HepG2 (cell line): ENCODE data around the gene GPC3. TPM values are rescaled to one million over a fixed set of nuclear protein-coding genes. Genes with fewer than 3 reads are reported as not detected.

Experiments used
- ATAC-seq: fragments of 200-7000 bp; cut with Tn5 transposase; 3 replicates; pipeline ENCODE4 v1.9.1; 2020; ENCODE audit warnings: mild to moderate bottlenecking, moderate library complexity
- BruUV-seq: library from RNA; stranded (reverse); fragments of 400-500 nt; replicated peaks from 2 replicates; lab custom pipeline; 2021; lab: Mats Ljungman, UMichigan
- CTCF ChIA-PET: fragments of 300-600 bp; formaldehyde crosslinking; extraction: SDS; loops from one replicate; lab custom pipeline; 2021; ENCODE audit warnings: low total read pairs, inconsistent platforms, low intra/inter-chr PET ratio; lab: Yijun Ruan, JAX
- POLR2A ChIA-PET: fragments of 350-600 bp; sonication (Branson Sonifier 250); formaldehyde crosslinking; loops from one replicate; lab custom pipeline; 2020; ENCODE audit warnings: antibody characterized with exemption, inconsistent platforms; lab: Yijun Ruan, JAX
- DNase-seq: peaks from one replicate; pipeline ENCODE4 v3.0.0-alpha.2; 2015; ENCODE audit warnings: low spot score
- FAIRE-seq: peaks from 3 replicates; lab custom pipeline; 2011; peaks lifted over from hg19 to GRCh38; lab: Jason Lieb, UNC
- H2AFZ ChIP-seq: one replicate; pipeline ENCODE4 v1.6.1; 2011; ENCODE audit warnings: low read length, inconsistent platforms
- H3K27ac ChIP-seq: fragments of 300-600 bp; 3 replicates; pipeline ENCODE4 v1.8.0; 2011; ENCODE audit warnings: mixed run types, mild to moderate bottlenecking, mixed read lengths, low read length, inconsistent platforms; ENCODE audit not compliant: insufficient read depth; ENCODE audit errors: extremely low read length
- H3K27me3 ChIP-seq, 2 experiments: fragments of 200-600 bp in 1 of 2; 2 replicates in 1 of 2; 3 replicates in 1 of 2; pipeline versions ENCODE4 v1.6.0 to v1.8.0; 2011; ENCODE audit warnings: low read length in 2 of 2, mild to moderate bottlenecking in 2 of 2, moderate library complexity in 2 of 2, inconsistent platforms in 1 of 2; ENCODE audit not compliant: insufficient read depth in 2 of 2, control insufficient read depth in 1 of 2
- H3K36me3 ChIP-seq, 2 experiments: fragments of 200-600 bp in 1 of 2; replicated peaks in 1 of 2; 2 replicates in 1 of 2; 3 replicates in 1 of 2; pipeline versions ENCODE4 v1.5.1 to v1.8.0; 2011; ENCODE audit warnings: low read length in 2 of 2, inconsistent platforms in 1 of 2; ENCODE audit not compliant: insufficient read depth in 2 of 2, control insufficient read depth in 1 of 2
- H3K4me1 ChIP-seq: 2 replicates; pipeline ENCODE4 v1.5.1; 2012; ENCODE audit warnings: low read length, inconsistent platforms; ENCODE audit not compliant: insufficient read depth
- H3K4me2 ChIP-seq: 2 replicates; pipeline ENCODE4 v1.6.0; 2011; ENCODE audit warnings: low read depth, low read length, inconsistent platforms
- H3K4me3 ChIP-seq, 3 experiments: fragments of 200-600 bp in 1 of 3; sonication (generic), shearing (Covaris generic) in 1 of 3; replicated peaks in 1 of 3; 2 replicates each; pipeline ENCODE4 v1.5.1; 2011 to 2016; ENCODE audit warnings: low read length in 3 of 3, inconsistent platforms in 2 of 3, low read depth in 2 of 3, mild to moderate bottlenecking in 2 of 3, control low read depth in 1 of 3, mixed read lengths in 1 of 3; ENCODE audit not compliant: insufficient read depth in 1 of 3
- H3K79me2 ChIP-seq: one replicate; pipeline ENCODE4 v1.6.1; 2011; ENCODE audit warnings: low read length, inconsistent platforms; ENCODE audit not compliant: insufficient read depth
- H3K9ac ChIP-seq: 2 replicates; pipeline ENCODE4 v1.6.0; 2011; ENCODE audit warnings: mild to moderate bottlenecking, low read depth, low read length, inconsistent platforms; ENCODE audit not compliant: insufficient read depth
- H3K9me3 ChIP-seq: 2 replicates; pipeline ENCODE4 v1.5.1; 2012; ENCODE audit warnings: mild to moderate bottlenecking, low read length
- H4K20me1 ChIP-seq: 2 replicates; pipeline ENCODE4 v1.6.0; 2011; ENCODE audit warnings: inconsistent platforms, mild to moderate bottlenecking, low read length, moderate library complexity; ENCODE audit not compliant: insufficient read depth
- ATAD3A ChIP-seq: sonication (generic); formaldehyde crosslinking; IDR thresholded peaks from 2 replicates; pipeline ENCODE4 v1.4.0; 2020; ENCODE audit warnings: missing genetic modification reagents
- ZNF552 ChIP-seq: sonication (generic); formaldehyde crosslinking; IDR thresholded peaks from 2 replicates; pipeline ENCODE4 v1.9.0; 2022; ENCODE audit warnings: missing genetic modification reagents, mild to moderate bottlenecking, borderline replicate concordance
- ZSCAN12 ChIP-seq: sonication (generic); formaldehyde crosslinking; IDR thresholded peaks from 2 replicates; pipeline ENCODE4 v1.9.0; 2021; ENCODE audit warnings: mild to moderate bottlenecking, missing genetic modification reagents
- WGBS: methylation state at CpG from one replicate; pipeline ENCODE4 v1.1.6; 2017; ENCODE audit warnings: low lambda C conversion rate; 5-methylcytosine and 5-hydroxymethylcytosine counted together
- in situ Hi-C: cut with HindIII; loops from 2 replicates; pipeline ENCODE4 v1.10.0; 2017; ENCODE audit warnings: low pct_unique_long_range_greater_than_20kb; ENCODE audit not compliant: extremely low pct_ligation_motif_present
- intact Hi-C: fragments of 100-400 bp; cut with micrococcal nuclease; formaldehyde crosslinking; loops from one replicate; pipeline ENCODE4 v1.10.0; 2022; ENCODE audit not compliant: unreplicated experiment
- polyA plus RNA-seq, 8 experiments: library from polyadenylated mRNA; depleted of rRNA in 3 of 8; stranded (reverse) in 7 of 8; unstranded in 1 of 8; fragments of >200 nt; fragmentation: Illumina TruSeq in 4 of 8; extraction: Trizol in 4 of 8; gene quantifications; 2 replicates each; pipeline versions ENCODE4 v1.2.1 to v1.2.3, GENCODE V29; 2011 to 2016; ENCODE audit warnings: low read depth in 4 of 8, missing spikeins in 1 of 8, mixed read lengths in 1 of 8; ENCODE audit not compliant: insufficient read depth in 1 of 8
- total RNA-seq, 5 experiments: library from RNA; depleted of rRNA; stranded (reverse); fragments of >200 nt; fragmentation: Illumina TruSeq; extraction: Trizol; gene quantifications; 2 replicates each; pipeline ENCODE4 v1.2.3, GENCODE V29; 2016; ENCODE audit warnings: low read depth in 1 of 5
- TF ChIP-seq, protein P1 (sequence below), 2 experiments: sonication (generic) in 1 of 2; formaldehyde crosslinking in 1 of 2; IDR thresholded peaks; 2 replicates each; pipeline versions ENCODE4 v1.4.0 to v1.6.1; 2018 to 2020; ENCODE audit warnings: missing genetic modification reagents in 2 of 2, borderline replicate concordance in 1 of 2, low read depth in 1 of 2, mild to moderate bottlenecking in 1 of 2, missing biosample characterization in 1 of 2

Gene GPC3
- total and polyA plus RNA-seq, 2 of the 13 experiments (the other 11 are each of a cell fraction or from before 2014, with no cell fraction given): 1,799 to 3,263 TPM

DNA sequence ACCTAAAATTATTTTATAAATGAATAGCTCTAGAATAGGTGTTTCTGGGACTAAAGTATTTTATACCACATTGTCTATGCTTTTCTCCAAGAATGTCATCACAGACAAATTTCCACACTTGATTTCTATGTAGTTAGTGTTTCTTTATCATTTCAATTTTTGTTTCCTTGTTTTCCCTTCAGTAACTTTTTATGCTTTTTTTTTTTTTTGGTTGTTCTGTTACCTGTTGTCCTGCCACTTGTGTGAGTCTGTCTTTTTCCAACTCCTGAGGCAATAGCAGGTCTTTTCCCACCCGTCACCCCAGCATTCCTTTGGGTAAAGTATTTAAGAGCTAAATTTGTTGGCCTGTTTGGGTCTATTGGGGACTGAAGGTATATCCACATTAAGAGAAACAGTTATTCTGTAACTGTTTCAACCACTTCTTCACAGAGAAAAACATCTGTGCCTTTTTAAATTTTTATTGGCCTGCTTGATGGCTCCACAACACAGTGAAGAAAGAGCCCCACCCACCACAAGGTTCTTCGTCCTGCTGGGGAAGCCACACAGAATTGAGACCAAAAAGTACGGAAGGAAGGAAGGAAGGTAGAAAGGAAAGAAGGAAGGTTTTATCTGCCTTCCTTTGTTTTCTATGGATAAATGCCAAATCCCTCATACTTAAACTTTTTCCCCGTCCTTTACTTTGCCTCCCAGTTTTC, 17.7 kb upstream of the GPC3 start:
- POLR2A ChIA-PET: interaction anchor here (0.7 kb wide), 1 partner anchor 20 kb away, joined by 4 read pairs; no protein-coding TSS in a partner anchor
- FAIRE-seq: no peak
- TF ChIP-seq ZNF552 (CRISPR knock-in tag) (no peak), ZSCAN12 (CRISPR knock-in tag) (no peak), ATAD3A (CRISPR knock-in tag) (no peak)
- TF ChIP-seq, protein P1, sequence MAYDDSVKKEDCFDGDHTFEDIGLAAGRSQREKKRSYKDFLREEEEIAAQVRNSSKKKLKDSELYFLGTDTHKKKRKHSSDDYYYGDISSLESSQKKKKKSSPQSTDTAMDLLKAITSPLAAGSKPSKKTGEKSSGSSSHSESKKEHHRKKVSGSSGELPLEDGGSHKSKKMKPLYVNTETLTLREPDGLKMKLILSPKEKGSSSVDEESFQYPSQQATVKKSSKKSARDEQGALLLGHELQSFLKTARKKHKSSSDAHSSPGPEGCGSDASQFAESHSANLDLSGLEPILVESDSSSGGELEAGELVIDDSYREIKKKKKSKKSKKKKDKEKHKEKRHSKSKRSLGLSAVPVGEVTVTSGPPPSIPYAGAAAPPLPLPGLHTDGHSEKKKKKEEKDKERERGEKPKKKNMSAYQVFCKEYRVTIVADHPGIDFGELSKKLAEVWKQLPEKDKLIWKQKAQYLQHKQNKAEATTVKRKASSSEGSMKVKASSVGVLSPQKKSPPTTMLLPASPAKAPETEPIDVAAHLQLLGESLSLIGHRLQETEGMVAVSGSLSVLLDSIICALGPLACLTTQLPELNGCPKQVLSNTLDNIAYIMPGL (CRISPR knock-in tag; IDR thresholded peaks at IDR 0.05; ENCODE audit: borderline replicate concordance in 1 of 2, low read depth in 1 of 2): no peak
- no peaks in the 10 kb centered on the region for H3K9me3 ChIP-seq
- 92% methylated on average over 4 of the region's 4 CpGs for WGBS
- peaks cover 9% of the 10 kb centered on the region for H3K79me2 ChIP-seq
- H3K36me3 ChIP-seq: no peaks in the 10 kb centered on the region
- no peak overlapping the region for H3K27ac ChIP-seq
- H4K20me1 ChIP-seq: no peaks in the 10 kb centered on the region
- in situ Hi-C loops (no loop called here), intact Hi-C loops (no loop called here)
- DNase-seq: no peak
- no peak overlapping the region for H2AFZ ChIP-seq
- no peak for ATAC-seq
- BruUV-seq: no TSS peak
- no peak overlapping the region for H3K4me3 ChIP-seq
- no peaks in the 10 kb centered on the region for H3K27me3 ChIP-seq
- no peak overlapping the region for H3K4me2 ChIP-seq
- H3K9ac ChIP-seq: no peak overlapping the region
- CTCF ChIA-PET: no interaction called here
- H3K4me1 ChIP-seq: peaks cover 91% of the 10 kb centered on the region
